Measurements from ENCODE around the gene OMA1. TPM values are rescaled to one million over a fixed set of nuclear protein-coding genes. Genes with fewer than 3 reads are reported as not detected.

OMA1 gene
- total and polyA plus RNA-seq, 10 of the 15 experiments (the other 5 are each of a cell fraction or from before 2014, with no cell fraction given) = 23.6 to 67.1 (median 47.1) TPM

- Histone ChIP-seq H3K4me1 (ENCODE audit: control insufficient read depth, insufficient read depth, low read length) (no peaks in the 10 kb centered on the region), H3K4me3 (no peak overlapping the region), H2AFZ (ENCODE audit: control insufficient read depth, low read depth, low read length) (no peak overlapping the region), H3K9me3 (replicated peaks; ENCODE audit: control insufficient read depth, insufficient read depth, low read length) (no peaks in the 10 kb centered on the region), H3K27ac (ENCODE audit: control insufficient read depth, insufficient read depth) (no peak overlapping the region), H3K79me2 (ENCODE audit: control insufficient read depth, insufficient read depth, low read length) (no peaks in the 10 kb centered on the region), H3K4me2 (ENCODE audit: control insufficient read depth, insufficient read depth) (no peak overlapping the region), H4K20me1 (ENCODE audit: control insufficient read depth, insufficient read depth) (no peaks in the 10 kb centered on the region), H3K36me3 (ENCODE audit: control insufficient read depth in 2 of 2, insufficient read depth in 2 of 2, low read length in 1 of 2) (no peaks in the 10 kb centered on the region), H3K27me3 (replicated peaks in 1 of 2; ENCODE audit: control insufficient read depth in 2 of 2, insufficient read depth in 2 of 2, low read length in 1 of 2) (no peaks in the 10 kb centered on the region), H3K9ac (ENCODE audit: control insufficient read depth, insufficient read depth, low read length) (no peak overlapping the region)
- TF ChIP-seq NFYB (IDR thresholded peaks at IDR 0.05; ENCODE audit: insufficient read depth, low read depth, low read length) (peak; percentile 70), YY1 (IDR thresholded peaks at IDR 0.05; ENCODE audit: low read depth, low read length) (no peak)
- intact Hi-C loops (cut with micrococcal nuclease; ENCODE audit: unreplicated experiment) = no loop called here
- POLR2A ChIA-PET = no interaction called here
- CTCF ChIA-PET = no interaction called here
- RAD21 ChIA-PET (ENCODE audit: unreplicated experiment) = no interaction called here
- WGBS (ENCODE audit: insufficient coverage, insufficient replicate concordance, low lambda C conversion rate, missing lambda C conversion rate) = 34% methylated on average over 4 of the region's 4 CpGs
- ATAC-seq (no peak), FAIRE-seq (no peak), DNase-seq (ENCODE audit: low read depth, low spot score) (no peak)
- no TSS peak for BruUV-seq (replicated peaks)
- in situ Hi-C loops (cut with MboI) = no loop called here
- SMC1A ChIA-PET (ENCODE audit: uncharacterized antibody, unreplicated experiment) = no interaction called here
These were observed 102.3 kb downstream of the OMA1 start for GRCh38 chr1:58443986-58444868.

GRCh38 chr1:58442114-58442513 lies 104.4 kb downstream of the OMA1 start:
- 35% methylated on average over 6 of the region's 6 CpGs for WGBS (ENCODE audit: insufficient coverage, insufficient replicate concordance, low lambda C conversion rate, missing lambda C conversion rate)
- no peak overlapping the region for H3K4me3 ChIP-seq
- H2AFZ ChIP-seq (ENCODE audit: control insufficient read depth, low read depth, low read length) = no peak overlapping the region
- H3K79me2 ChIP-seq (ENCODE audit: control insufficient read depth, insufficient read depth, low read length) = no peaks in the 10 kb centered on the region
- ATAC-seq (no peak), FAIRE-seq (no peak), DNase-seq (ENCODE audit: low read depth, low spot score) (no peak)
- H3K36me3 ChIP-seq (ENCODE audit: control insufficient read depth in 2 of 2, insufficient read depth in 2 of 2, low read length in 1 of 2) = no peaks in the 10 kb centered on the region
- ChIA-PET RAD21 (ENCODE audit: unreplicated experiment) (no interaction called here), CTCF (no interaction called here), SMC1A (ENCODE audit: uncharacterized antibody, unreplicated experiment) (no interaction called here), POLR2A (no interaction called here)
- H3K27ac ChIP-seq (ENCODE audit: control insufficient read depth, insufficient read depth) = no peak overlapping the region
- H3K4me1 ChIP-seq (ENCODE audit: control insufficient read depth, insufficient read depth, low read length) = no peaks in the 10 kb centered on the region
- BruUV-seq (replicated peaks) = no TSS peak
- intact Hi-C loops (cut with micrococcal nuclease; ENCODE audit: unreplicated experiment) (no loop called here), in situ Hi-C loops (cut with MboI) (no loop called here)
- no peak overlapping the region for H3K4me2 ChIP-seq (ENCODE audit: control insufficient read depth, insufficient read depth)
- H4K20me1 ChIP-seq (ENCODE audit: control insufficient read depth, insufficient read depth) = no peaks in the 10 kb centered on the region
- no peaks in the 10 kb centered on the region for H3K27me3 ChIP-seq (replicated peaks in 1 of 2; ENCODE audit: control insufficient read depth in 2 of 2, insufficient read depth in 2 of 2, low read length in 1 of 2)
- TF ChIP-seq, protein P1, sequence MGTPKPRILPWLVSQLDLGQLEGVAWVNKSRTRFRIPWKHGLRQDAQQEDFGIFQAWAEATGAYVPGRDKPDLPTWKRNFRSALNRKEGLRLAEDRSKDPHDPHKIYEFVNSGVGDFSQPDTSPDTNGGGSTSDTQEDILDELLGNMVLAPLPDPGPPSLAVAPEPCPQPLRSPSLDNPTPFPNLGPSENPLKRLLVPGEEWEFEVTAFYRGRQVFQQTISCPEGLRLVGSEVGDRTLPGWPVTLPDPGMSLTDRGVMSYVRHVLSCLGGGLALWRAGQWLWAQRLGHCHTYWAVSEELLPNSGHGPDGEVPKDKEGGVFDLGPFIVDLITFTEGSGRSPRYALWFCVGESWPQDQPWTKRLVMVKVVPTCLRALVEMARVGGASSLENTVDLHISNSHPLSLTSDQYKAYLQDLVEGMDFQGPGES (IDR thresholded peaks at IDR 0.05) = no peak
- TF ChIP-seq, protein P2, sequence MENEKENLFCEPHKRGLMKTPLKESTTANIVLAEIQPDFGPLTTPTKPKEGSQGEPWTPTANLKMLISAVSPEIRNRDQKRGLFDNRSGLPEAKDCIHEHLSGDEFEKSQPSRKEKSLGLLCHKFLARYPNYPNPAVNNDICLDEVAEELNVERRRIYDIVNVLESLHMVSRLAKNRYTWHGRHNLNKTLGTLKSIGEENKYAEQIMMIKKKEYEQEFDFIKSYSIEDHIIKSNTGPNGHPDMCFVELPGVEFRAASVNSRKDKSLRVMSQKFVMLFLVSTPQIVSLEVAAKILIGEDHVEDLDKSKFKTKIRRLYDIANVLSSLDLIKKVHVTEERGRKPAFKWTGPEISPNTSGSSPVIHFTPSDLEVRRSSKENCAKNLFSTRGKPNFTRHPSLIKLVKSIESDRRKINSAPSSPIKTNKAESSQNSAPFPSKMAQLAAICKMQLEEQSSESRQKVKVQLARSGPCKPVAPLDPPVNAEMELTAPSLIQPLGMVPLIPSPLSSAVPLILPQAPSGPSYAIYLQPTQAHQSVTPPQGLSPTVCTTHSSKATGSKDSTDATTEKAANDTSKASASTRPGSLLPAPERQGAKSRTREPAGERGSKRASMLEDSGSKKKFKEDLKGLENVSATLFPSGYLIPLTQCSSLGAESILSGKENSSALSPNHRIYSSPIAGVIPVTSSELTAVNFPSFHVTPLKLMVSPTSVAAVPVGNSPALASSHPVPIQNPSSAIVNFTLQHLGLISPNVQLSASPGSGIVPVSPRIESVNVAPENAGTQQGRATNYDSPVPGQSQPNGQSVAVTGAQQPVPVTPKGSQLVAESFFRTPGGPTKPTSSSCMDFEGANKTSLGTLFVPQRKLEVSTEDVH (IDR thresholded peaks at IDR 0.05; ENCODE audit: low read depth, partially characterized antibody) = no peak
- no peak for TF ChIP-seq BRCA1 (IDR thresholded peaks at IDR 0.05; ENCODE audit: low read depth, low read length)
- TF ChIP-seq GABPA (IDR thresholded peaks at IDR 0.05; ENCODE audit: low read depth) = no peak
- H3K9ac ChIP-seq (ENCODE audit: control insufficient read depth, insufficient read depth, low read length) = no peak overlapping the region
- no peaks in the 10 kb centered on the region for H3K9me3 ChIP-seq (replicated peaks; ENCODE audit: control insufficient read depth, insufficient read depth, low read length)

Data from GM12878 (cell line).